Suprapubic skin (tissue), 4 donors: ENCODE results near the gene FLT3LG.

Experiments
- CTCF ChIP-seq, 2 donors: fragments of 200-600 bp in 1 of 2; fragments of 450-650 bp in 1 of 2; sonication (generic) in 1 of 2; IDR thresholded peaks; one replicate each; pipeline ENCODE4 v1.5.1; 2016 to 2019; ENCODE audit warnings: antibody characterized with exemption in 2 of 2, mild to moderate bottlenecking in 1 of 2, moderate library complexity in 1 of 2
- EP300 ChIP-seq: sonication (generic); formaldehyde crosslinking; IDR thresholded peaks from one replicate; pipeline ENCODE4 v1.6.1; 2017; ENCODE audit warnings: antibody characterized with exemption
- POLR2A ChIP-seq, 2 donors: fragments of 450-650 bp; IDR thresholded peaks; one replicate each; pipeline ENCODE4 v1.6.1; 2017; ENCODE audit warnings: antibody characterized with exemption in 2 of 2, mild to moderate bottlenecking in 2 of 2, moderate library complexity in 2 of 2
- POLR2AphosphoS5 ChIP-seq, 3 donors: sonication (generic); formaldehyde crosslinking; IDR thresholded peaks; one replicate each; pipeline ENCODE4 v1.6.1; 2017; ENCODE audit warnings: antibody characterized with exemption in 3 of 3

DNA sequence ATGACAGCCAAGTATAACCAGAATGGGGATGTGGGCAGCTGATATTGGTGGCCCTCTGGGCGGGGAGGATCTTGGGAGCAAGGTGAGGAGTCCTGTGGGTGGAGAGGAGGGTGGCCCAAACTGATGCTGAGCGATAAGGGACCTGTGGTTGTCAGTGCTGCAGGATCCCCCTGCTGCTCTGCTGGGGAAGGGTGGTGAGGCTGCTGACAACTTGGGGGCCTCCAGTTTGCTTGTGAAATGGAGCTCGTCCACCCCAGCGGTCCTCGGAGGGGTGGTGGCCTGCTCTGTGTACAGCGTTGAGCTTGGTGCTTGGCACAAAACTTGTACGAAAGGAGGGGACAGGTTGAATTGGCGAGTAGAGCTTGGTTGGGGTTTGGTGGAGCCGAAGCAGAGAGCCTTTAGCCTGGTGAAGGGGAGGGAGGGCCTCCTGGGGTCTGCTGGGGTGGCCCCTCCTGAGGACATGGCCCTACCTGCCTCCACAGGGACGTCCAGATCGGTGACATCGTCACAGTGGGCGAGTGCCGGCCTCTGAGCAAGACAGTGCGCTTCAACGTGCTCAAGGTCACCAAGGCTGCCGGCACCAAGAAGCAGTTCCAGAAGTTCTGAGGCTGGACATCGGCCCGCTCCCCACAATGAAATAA is 25.1 kb downstream of the FLT3LG start:
- TF ChIP-seq CTCF (IDR thresholded peaks at IDR 0.05) = no peak
- TF ChIP-seq POLR2A (IDR thresholded peaks at IDR 0.05) = no peak
- no peak for TF ChIP-seq POLR2AphosphoS5 (IDR thresholded peaks at IDR 0.05)
- TF ChIP-seq EP300 = no peak
